ENCODE results near the gene RPL36AL. TPM values are rescaled to one million over a fixed set of nuclear protein-coding genes. Genes with fewer than 3 reads are reported as not detected.

The RPL36AL gene
- total RNA-seq, 1 experiment from 2014 or later: 207 TPM

- Histone ChIP-seq H2AFZ (ENCODE audit: low read length) (no peak overlapping the region), H3K4ac (ENCODE audit: low read depth, low read length) (no peak overlapping the region), H2BK20ac (ENCODE audit: low read depth, low read length, poor library complexity, severe bottlenecking) (no peak overlapping the region), H3K27me3 (ENCODE audit: insufficient read depth, low read length) (no peaks in the 10 kb centered on the region), H3K23me2 (ENCODE audit: insufficient read length, low read depth, low read length, poor library complexity, severe bottlenecking) (no peaks in the 10 kb centered on the region), H3K9ac (ENCODE audit: extremely low read depth, insufficient read length, low read length) (no peak overlapping the region), H3K9me3 (ENCODE audit: control insufficient read depth, low read depth, low read length) (no peaks in the 10 kb centered on the region), H3K4me1 (ENCODE audit: insufficient read depth, low read length) (no peaks in the 10 kb centered on the region), H2BK12ac (ENCODE audit: insufficient read length, low read depth, low read length) (no peak overlapping the region), H3K4me2 (ENCODE audit: insufficient read depth, insufficient read length, low read length) (no peak overlapping the region), H3K79me2 (ENCODE audit: insufficient read depth, low read length) (peaks cover 2% of the 10 kb centered on the region; the same call in 1 of the 2 replicates), H3K14ac (ENCODE audit: insufficient read depth, low read length) (no peak overlapping the region), H3K18ac (ENCODE audit: insufficient read length, low read depth, low read length) (no peak overlapping the region), H4K91ac (ENCODE audit: insufficient read length, low read depth, low read length) (no peak overlapping the region), H3K56ac (ENCODE audit: insufficient read length, low read depth, low read length) (no peak overlapping the region), H4K5ac (ENCODE audit: insufficient read length, low read depth, low read length) (no peak overlapping the region), H3T11ph (ENCODE audit: low read length) (no peak overlapping the region), H4K8ac (replicated peaks; ENCODE audit: insufficient read length, low read depth, low read length) (no peak overlapping the region), H3K23ac (ENCODE audit: insufficient read length, low read depth, low read length) (no peak overlapping the region), H2BK120ac (ENCODE audit: low read depth, low read length, poor library complexity, severe bottlenecking) (no peak overlapping the region), H2BK5ac (ENCODE audit: insufficient read length, low read length) (no peak overlapping the region), H4K20me1 (ENCODE audit: control insufficient read depth, insufficient read depth, insufficient read length) (no peaks in the 10 kb centered on the region), H2BK15ac (ENCODE audit: low read depth, low read length) (no peak overlapping the region), H3K79me1 (ENCODE audit: insufficient read depth, low read depth, low read length, poor library complexity, severe bottlenecking) (peaks cover 4% of the 10 kb centered on the region), H3K27ac (ENCODE audit: insufficient read length, low read depth, low read length) (no peak overlapping the region), H2AK5ac (ENCODE audit: insufficient read length, low read length) (no peak overlapping the region)
- H3K4me3 Mint-ChIP-seq: no peak overlapping the region
- H3K4me1 Mint-ChIP-seq: peaks cover 2 to 11% of the 10 kb centered on the region in 2 experiments; a peak in 3 of 4 replicates
- H3K9me3 Mint-ChIP-seq: no peaks in the 10 kb centered on the region
- peaks cover 15 to 39% (median 19%) of the 10 kb centered on the region in 3 experiments; a peak in 6 of 7 replicates for H3K36me3 Mint-ChIP-seq (ENCODE audit: insufficient read depth in 1 of 3, low read depth in 3 of 3)
- H3K27ac Mint-ChIP-seq: peak overlapping the region; percentile 4 to 71 (median 23); a peak in 3 of 7 replicates
- DNase-seq: no peak
- no peaks in the 10 kb centered on the region for H3K27me3 Mint-ChIP-seq (ENCODE audit: low read depth)
- no peak for TF ChIP-seq CTCF (conservative IDR thresholded peaks at IDR 0.05)
Observed at GRCh38 chr14:49642163-49642562, 21.7 kb upstream of the RPL36AL start.
